NCI-H524 (cell line): Measurements from ENCODE around the gene GAS2L2.
A peak's percentile ranks its signal among the peaks of the same experiment; 100 is the strongest.

Experiments
- DNase-seq, 2 experiments: peaks; one replicate each; lab custom pipeline; 2025; lab: John Stamatoyannopoulos, UW

The GAS2L2 gene

DNA sequence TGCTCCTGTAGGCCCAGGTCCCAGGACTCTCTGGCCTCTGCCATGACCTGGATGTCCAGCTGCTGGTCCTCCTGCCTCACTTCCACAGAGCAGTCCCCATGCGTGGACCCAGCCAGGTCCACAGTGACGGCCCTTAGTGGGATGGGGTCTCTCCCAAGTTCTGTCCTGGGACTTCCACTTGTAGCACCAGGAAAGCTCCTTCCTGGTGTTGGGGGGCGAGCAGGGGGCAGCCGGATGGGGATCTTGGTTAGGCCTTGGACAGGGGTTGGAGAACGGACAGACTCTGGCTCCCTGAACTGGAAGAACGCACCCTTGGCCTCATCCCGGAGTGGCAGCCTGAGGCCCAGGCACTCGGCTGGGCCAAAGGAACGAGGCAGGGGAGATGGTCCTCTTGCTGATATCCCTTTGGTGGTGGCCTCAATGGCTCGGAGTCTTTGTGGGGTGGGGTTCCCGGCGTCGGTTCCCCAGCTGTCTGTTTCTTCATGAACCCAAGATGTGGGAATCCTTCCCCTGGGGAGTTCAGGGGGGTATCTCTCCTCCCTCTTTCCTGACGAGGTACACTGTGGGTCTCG, 7.2 kb downstream of the GAS2L2 start:
- DNase-seq, result no peak

DNA sequence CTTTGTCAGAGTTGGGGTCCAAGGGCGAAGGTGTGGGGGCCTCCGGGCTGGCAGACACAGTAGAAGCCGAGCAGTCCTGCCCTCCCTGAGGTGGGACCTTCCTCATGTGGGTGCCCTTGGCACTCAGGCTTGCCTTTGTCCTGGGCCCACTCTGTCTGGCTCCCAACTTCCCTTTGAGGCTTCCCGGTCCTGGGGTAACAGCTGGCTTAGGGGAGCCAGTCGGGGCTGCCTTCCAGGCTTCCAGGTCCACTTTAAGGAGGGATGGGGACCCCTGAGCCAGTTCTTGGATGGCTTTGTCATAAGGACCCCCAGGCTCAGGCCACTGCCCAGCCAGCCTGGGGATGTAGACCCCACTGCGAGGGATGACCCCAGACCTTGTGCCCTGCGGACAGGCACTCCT, 7.8 kb downstream of the GAS2L2 start:
- no peak for DNase-seq

DNA sequence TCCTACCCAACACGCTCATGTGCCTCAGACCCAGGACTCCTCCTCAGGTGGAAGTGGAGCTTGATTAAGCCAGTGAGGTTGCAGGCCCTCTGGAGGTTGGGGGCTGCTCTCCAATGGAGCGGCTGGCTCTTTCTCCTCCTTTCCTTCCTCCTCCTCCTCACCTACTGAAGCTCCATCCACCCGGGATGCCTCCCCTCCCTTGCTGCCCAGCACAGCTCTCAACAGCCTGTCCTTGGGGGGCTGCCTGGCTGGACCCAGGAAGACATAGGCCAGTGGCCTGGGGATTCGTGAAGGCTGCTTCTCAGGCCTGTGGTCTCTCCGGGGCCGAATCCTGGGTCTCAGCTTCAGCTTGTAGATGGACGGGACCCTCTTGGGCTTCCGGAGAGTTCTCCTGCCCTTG, 8.2 kb downstream of the GAS2L2 start:
- DNase-seq, result no peak

DNA sequence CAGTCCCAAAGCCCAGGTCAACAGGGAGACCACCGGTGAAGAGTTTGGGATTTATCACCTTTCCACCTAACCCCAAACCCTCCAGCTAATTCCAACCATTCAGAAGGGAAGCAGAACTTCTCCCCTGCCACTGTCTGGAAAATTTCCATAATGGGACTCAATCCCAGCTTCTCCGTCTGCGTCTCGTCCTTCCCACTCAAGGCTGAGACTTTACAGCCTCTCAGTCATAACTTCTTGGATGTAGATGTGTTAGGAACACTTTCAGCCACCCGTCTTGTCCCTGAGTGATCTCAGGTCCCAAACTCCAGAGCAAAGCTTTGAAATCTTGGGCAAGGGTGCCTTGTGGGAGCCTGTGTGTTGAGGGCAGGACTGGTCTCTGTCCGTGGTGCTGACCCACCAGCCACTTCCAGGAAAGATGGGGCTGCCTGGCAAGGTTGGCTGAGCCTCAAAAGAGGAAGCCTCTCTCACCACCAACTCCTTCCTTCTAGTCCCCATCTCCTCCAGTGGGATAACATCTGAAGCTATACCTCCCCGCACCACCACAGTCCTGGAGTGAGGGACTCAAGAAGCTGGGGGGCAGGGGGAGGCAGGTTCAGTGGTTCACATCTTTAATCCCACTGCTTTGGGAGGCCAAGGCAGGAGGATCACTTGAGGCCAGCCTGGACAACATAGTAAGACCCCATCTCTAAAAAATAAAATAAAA, 9.3 kb downstream of the GAS2L2 start:
- no peak for DNase-seq

DNA sequence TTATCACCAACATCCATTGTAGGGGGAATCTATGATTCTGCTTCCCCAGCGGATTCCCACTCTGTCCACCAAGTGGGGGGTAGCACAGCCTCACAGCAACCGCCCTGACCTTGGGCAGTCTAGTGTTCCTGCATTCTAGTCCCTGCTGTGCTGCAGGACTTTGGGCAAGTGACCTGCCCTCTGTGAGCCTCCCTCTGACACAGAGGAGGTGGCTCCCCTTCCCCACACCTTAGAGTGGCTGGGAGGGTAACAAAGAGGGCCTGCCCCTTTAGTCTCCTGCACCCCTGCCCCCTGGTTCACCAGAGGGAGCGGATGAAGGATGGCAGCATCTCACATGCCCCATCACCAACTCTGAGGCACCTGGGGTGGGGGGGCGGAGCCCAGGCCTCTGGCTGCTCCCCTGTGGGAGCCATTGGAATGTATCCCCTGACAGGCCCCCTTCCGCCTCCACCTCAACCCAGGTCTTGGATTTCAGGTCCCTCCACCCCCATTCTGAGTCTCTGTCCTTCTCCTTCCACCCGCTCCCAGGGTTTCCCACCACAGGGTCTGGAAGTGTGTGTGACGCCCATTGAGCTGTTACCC, 10.1 kb downstream of the GAS2L2 start:
- DNase-seq, result no peak

DNA sequence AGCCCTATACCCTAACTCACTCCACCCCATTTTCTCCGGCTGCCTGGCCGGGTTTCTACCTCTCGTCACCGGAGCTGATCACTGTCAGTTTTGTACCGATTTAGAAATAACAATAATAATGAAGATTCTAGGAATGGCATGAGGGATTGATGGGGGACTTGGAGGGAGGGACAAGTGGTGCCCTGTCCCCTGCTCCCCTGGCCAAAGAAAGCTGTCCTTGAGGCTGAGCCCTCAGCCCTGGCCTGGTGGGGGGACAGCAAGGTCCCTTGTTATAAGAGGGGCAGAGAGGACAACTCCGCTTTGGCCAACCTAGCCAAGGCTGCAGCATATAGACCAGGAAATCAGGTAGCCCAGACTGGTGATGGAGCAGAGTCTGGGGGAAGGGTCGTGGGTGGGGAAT, 10.5 kb downstream of the GAS2L2 start:
- DNase-seq, result no peak

DNA sequence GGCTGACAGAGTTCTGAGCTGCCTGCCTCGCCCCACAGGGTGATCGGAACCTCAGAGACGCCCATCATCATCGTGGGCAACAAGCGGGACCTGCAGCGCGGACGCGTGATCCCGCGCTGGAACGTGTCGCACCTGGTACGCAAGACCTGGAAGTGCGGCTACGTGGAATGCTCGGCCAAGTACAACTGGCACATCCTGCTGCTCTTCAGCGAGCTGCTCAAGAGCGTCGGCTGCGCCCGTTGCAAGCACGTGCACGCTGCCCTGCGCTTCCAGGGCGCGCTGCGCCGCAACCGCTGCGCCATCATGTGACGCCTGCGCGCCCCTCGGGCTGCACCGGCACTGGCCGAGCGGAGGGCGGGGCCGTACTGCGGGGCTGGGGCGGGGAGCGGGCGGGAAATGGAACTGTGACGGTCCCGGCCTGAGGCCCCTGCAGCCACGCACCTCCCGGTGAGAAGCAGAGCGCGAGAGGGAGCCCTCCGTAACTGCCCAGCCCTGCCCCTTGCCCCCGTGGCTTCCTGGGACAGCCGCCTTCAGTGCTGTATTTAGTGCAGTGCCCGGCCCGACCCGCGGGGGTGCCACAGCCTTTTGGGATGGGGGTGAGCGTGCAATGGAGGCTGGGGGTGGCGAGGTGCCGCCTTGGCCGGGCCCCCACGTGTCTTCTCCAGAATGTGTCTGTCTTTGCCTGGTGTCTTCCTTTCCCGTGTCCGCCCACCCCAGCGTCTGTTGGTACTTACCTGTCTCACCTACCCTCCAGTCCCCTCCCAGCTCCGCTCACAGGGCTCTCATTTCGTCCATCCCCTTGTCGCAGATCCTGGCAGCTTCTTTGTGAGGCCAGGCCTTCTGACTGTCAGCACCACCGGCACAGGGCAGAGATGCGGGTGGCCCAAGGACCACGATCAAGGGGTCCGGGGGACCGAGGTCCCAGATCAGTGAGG, 11.8 kb downstream of the GAS2L2 start:
- DNase-seq, result no peak

DNA sequence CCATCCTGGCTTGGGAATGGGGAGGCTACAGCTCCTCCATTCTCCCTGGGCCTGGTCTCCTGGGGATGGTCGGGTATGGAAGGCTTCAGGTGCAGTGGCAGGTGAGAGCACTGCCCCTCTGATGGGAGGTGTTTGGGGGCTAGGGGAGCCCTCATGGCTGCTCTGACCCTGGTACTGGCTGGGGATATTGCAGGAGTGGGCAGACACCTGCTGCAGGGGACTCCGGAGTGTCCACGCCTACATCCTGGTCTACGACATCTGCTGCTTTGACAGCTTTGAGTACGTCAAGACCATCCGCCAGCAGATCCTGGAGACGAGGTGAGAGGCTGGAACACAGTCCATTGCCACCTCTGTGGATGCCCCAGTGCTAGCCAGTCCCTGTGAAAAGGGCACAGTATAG, 12.8 kb downstream of the GAS2L2 start:
- DNase-seq, result no peak

DNA sequence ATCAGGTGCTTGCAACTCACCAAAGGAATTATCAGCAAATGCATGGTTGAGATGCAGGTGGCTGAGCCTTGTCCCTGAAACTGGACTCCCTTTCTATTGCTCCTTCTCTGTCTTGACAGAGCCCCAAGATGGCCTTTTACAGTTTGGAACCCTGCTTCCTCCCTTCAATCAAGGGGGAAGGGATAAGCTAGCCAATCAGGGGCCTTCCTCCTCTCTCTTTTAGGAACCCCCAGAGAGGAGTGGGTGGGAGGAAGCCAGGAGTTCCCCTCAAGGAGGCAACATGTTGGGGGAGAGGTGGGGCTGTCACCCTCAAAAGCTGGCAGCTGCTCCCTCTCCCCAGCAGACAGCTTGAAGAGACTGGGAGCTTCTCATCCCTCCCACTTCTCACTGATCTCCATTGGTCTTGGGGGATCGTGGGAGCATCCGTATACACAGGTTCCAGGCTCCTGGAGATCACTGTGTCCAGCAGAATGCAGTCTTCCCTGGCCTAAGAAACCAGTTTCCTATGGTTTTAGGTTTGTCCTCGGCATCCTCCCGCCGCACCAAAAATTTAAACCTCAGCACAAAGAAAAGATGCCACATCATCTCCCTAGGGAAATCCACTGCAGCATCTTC, 14.4 kb downstream of the GAS2L2 start:
- no peak for DNase-seq

DNA sequence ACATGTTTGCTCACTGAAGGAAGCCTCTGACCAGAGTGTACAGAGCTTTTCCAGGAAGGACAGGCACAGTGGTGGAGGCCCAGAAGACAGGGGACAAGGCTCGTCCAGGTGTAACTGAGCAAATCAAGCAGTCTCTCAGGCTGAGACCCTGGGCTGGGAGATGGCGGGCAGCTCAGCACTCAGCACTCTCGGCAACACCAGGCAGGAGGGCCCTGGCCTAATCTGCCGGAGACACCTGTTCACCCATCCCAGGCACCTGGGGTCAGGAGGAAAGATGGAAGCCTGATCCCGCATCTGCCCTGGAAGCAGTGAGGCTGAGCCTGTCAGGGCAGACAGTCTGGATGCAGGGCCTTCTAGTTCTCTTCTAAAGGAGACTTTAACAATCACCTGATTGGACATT, 16.8 kb downstream of the GAS2L2 start:
- no peak for DNase-seq

DNA sequence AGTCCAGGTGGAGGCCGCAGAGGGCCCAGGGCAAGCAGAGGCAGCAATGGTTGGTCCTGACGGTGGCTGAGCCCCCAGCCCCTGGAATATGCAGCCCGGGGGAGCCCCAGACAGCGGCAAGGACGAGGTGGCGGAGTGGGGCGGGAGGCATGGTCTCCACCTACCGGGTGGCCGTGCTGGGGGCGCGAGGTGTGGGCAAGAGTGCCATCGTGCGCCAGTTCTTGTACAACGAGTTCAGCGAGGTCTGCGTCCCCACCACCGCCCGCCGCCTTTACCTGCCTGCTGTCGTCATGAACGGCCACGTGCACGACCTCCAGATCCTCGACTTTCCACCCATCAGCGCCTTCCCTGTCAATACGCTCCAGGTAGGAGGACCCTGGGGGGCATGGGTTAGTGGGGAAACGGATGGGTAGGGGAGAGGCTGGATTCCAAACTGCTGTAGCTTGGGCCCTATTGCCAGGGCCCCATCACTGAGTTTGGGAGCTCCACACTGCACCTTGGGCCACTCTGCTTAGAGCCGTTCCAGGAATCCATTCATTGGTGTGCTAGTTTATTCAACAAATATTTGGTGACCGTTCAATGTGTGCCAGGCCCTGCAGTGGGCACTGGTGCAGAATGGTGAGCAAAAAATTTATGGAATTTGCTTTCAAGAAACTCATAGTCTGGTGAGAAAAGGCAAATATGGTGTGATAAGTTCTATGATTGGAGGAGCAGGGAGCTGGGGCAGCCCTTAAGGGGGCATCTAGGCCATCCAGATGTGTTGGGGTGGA, 17.8 kb downstream of the GAS2L2 start:
- DNase-seq, result no peak

DNA sequence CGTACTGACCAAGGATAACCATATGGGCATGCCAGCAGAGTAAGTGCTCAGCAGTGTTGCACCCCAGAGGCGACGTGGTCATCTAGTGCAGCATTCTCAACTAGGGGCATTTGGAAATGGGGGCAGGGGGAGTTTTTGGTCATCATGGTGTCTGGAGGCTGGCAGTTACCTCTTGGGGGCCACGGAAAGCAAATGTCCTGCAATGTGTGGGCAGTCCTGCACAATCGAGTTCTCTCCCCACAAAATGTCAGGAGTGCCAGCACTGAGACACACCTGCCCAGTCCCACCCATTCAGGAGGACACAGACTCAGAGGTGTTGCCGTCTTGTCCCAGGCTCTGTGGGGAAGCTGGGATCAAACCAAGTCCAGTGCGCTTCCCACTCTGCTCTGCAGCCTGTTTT, 18.6 kb downstream of the GAS2L2 start:
- DNase-seq, result no peak

DNA sequence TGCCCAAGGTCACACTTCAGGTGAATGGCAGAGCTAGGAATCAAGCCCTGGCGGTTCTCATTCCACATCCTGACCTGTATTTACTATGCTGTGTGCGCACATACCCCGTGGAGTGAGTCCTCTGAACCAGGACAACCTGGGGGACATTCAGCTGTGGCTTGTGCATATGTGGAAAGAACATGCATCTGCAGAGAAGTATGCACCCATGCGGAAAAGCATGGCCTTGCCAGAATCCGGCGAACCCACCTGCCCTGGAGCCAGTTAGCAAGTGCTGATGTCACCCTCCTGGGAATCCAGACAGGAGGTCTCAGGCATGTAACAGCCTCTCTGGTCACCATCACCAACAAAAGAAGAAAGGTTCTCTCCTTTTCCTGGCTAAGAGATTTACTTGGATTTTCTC, 19.7 kb downstream of the GAS2L2 start:
- no peak for DNase-seq

DNA sequence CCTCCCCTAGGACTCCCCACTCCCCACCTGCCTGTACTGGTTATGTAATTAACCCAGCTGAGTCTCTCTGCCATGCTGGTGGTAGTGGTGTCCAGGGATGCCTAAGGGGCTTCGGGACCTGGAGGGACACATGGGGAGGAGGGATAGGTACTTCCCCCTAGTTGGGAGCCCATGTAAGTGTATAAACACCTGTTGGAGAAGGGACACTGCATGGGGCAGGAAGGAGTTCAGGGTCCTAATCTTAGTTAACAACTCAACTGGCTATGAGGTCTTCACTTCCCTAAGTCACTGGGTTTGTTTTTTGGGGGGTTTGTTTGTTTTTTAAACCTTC, 20.3 kb downstream of the GAS2L2 start:
- DNase-seq, result no peak

DNA sequence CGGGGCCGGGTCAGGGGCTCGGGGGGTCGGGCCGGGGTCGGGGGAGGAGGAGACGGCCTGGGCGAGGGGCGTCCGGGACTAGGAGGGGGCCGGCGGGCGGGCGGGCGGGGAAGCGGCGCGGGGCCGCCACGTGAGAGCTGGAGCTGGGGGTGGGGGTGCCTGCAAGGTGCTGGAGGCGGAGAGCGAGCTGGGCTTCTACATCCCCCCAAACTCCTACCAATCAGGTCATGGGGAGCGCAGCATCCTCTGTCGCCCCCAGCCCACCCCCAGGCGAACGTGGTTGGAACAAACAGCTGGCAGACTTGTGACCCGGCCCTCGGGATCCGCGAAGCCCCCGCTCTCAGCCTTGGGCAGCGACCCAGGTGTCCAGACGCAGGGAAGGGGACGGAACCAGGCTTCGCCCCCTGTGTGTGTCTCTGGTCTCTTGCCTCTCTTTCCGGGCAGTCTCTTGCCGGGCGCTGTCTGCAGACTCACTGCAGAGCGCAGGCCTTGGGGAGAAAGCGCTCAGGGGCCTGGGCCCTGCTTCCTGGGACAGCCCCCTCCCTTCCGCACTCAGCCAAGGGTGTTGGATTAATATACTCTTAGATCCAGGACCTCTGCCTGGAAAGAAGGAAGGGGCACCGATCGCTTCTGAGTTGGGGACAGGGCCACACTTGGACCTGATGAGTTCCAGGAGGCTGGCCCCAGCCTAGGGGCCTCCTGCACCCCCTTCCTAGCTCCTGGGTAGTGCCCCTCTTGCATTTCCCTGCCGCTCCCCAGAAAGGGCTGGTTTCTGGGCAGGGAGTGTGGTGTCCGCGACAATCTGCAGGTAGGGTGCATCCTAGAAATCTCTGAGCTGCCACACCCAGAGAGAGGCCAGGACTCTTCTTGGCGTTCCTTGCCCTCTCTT, 20.9 kb downstream of the GAS2L2 start:
- DNase-seq, result peak in 1 of 2 experiments; percentile 18

DNA sequence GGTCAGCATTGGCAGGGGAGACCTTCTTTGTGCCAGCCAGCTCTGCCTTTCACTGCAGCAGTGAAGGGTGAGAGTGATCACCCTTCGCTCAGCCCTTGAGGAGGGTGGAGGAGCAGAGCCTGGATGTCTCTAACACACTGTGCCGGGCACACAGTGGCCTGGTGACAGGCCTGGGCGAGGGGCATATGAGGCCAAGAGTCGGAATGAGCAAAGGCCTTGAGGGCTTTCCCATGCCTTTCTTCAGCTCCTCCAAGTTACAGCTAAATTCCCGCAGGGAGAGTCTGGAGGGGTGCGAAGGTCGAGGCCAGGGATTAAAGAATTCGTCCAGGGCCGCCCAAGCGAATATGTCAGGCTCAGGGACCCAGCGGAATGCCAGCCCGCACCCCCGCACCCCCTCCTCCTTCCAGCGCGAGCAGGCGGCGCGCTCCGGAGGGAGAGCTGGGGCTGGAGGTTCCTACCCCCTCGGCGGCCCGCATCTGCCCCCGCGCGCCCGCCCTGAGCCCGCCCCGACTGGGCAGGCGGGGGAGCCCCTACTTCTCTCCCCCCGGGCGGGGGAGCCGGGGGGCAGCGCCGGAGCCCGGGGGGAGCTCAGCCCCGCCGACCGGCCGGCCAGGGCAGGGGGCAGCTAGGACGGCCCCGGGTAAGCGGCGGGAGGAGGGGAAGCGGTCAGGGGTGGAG, 21.7 kb downstream of the GAS2L2 start, which contains the start of gene RASL10B:
Gene RASL10B, plus strand, starts transcription at position 401 of the 678 bp plus-strand sequence. CDS start 3,546 bp downstream, outside the sequence.
- peak; percentile 23 to 51 for DNase-seq

DNA sequence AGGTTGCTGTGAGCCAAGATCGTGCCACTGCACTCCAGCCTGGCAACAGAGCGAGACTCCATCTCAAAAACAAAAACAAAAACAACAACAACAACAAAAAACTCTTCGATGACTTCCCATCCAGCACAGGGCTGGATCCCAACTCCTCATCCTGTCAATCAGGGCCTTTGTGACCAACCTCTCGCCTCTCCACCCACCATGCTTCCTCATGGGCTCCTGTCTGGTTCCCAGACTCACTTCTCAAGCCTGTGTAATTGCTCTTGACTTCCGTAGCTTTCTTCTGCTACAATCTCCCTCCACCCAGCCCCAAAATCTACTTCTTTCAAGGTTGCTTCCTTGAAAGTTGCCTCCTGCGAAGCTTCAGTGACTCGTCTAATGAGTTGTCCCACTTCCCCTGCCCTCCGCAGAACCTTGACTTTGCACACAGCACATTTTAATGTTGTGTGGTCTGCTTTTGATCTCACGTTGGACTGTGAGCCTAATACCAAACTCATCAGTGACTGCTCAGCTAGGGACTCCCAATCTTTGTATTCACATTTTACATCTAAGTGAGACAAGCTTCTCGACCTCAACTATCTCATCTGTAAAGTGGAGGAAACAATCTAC, 22.5 kb downstream of the GAS2L2 start:
- no peak for DNase-seq

DNA sequence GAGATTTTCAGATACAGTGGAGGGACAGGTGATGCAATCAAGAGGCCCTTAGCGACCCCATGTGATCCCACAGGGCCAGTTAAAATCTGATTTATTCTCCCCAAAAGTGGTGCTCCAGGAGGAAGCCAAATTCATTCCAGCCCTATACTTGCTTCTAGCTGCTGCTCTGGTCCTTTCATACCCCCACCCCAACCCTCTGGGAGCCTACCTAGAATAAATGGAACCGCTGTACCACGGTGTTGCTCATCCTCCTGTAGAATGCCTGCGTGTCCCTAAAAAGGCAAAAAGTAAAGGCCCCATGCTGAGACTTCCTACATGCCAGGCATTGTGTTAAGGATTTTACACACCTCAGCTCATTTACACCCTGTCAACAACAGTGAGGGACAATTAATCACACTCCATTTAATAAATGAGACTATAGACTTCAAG, 23.6 kb downstream of the GAS2L2 start:
- DNase-seq, result no peak

DNA sequence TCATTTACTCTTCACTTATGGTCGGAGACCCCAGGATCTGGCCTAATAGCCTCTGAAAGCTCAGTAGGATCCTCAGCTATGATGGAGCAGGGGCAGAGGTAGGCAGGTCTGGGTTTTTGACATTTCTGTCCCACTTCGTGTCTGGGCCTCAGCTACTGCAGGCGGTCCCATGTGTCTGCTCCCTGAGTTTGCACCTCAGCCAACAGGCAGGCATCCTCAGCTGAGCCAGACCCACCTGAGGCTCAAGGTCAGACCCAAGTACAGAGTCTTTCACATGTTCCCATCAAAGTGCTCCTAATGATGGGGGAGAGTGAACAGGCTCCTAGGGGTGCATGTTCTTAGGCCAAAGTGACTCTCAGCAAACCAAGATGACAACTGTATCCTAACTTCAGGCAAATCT, 24.5 kb downstream of the GAS2L2 start:
- DNase-seq, result no peak
